Right lobe of liver (tissue), 6 donors: ENCODE data around the gene IGFBP2. TPM values are rescaled to one million over a fixed set of nuclear protein-coding genes. Genes with fewer than 3 reads are reported as not detected.
A peak's percentile ranks its signal among the peaks of the same experiment; 100 is the strongest.
"Not testable (repeated sequence)": the region's sequence is repeated elsewhere in the genome, so short reads cannot be mapped to it uniquely, and the experiment has no call there.

Source experiments
- ATAC-seq, 4 donors: fragments of 200-7000 bp; cut with Tn5 transposase; one replicate each; pipeline ENCODE4 v1.9.1; 2020; ENCODE audit warnings: mild to moderate bottlenecking in 4 of 4, moderate library complexity in 4 of 4
- DNase-seq, 3 donors: peaks; one replicate each; pipeline ENCODE4 v3.0.0-alpha.2; 2020
- H3K27ac ChIP-seq, 3 donors: fragments of 200-600 bp; one replicate each; pipeline ENCODE4 v1.8.0; 2022
- H3K27me3 ChIP-seq, 2 donors: fragments of 200-600 bp; one replicate each; pipeline ENCODE4 v1.8.0; 2022
- H3K36me3 ChIP-seq, 4 donors: fragments of 200-600 bp; sonication (generic) in 1 of 4; one replicate each; pipeline versions ENCODE4 v1.5.1 to v1.8.0; 2017 to 2022; ENCODE audit warnings: control low read depth in 1 of 4
- H3K4me1 ChIP-seq, 4 donors: fragments of 200-600 bp; sonication (generic) in 1 of 4; one replicate each; pipeline versions ENCODE4 v1.5.1 to v1.8.0; 2017 to 2022; ENCODE audit warnings: control low read depth in 1 of 4
- H3K4me3 ChIP-seq, 3 donors: fragments of 200-600 bp; one replicate each; pipeline ENCODE4 v1.8.0; 2022
- H3K9me3 ChIP-seq, 4 donors: fragments of 200-600 bp; sonication (generic) in 1 of 4; one replicate each; pipeline versions ENCODE4 v1.5.1 to v1.8.0; 2017 to 2022; ENCODE audit warnings: control low read depth in 1 of 4
- CTCF ChIP-seq, 4 donors: fragments of 200-600 bp in 3 of 4; fragments of 450-650 bp in 1 of 4; IDR thresholded peaks; one replicate each; pipeline versions ENCODE4 v1.5.1 to v1.8.0; 2016 to 2022; ENCODE audit warnings: antibody characterized with exemption in 4 of 4, mild to moderate bottlenecking in 2 of 4
- POLR2A ChIP-seq: fragments of 450-650 bp; IDR thresholded peaks from one replicate; pipeline ENCODE4 v1.6.1; 2017; ENCODE audit warnings: antibody characterized with exemption, mild to moderate bottlenecking
- WGBS: methylation state at CpG from one replicate; pipeline ENCODE4 v1.1.6; 2018; ENCODE audit warnings: low coverage, low lambda C conversion rate; ENCODE audit not compliant: insufficient coverage; ENCODE audit errors: missing lambda C conversion rate; 5-methylcytosine and 5-hydroxymethylcytosine counted together
- intact Hi-C, 2 donors: fragments of 100-400 bp; cut with DNase I; formaldehyde crosslinking; loops; one replicate each; pipeline versions ENCODE4 v1.11.2 to v1.14.1; 2022
- total RNA-seq, 6 experiments: library from RNA; depleted of rRNA in 2 of 6; stranded (reverse); fragments of >200 nt in 2 of 6; fragmentation: NEBNext Ultra II Directional in 3 of 6; extraction: Animal tissue kit (Norgen Biotek cat#: 25700) in 3 of 6; gene quantifications; one replicate each; pipeline versions ENCODE4 v1.1.0 to v1.2.4, GENCODE V29; 2016 to 2023
- donor health status: DM: no; HTN: yes; CAD: no.
- donor health status: DM: no; HTN: no; CAD: no.
- donor health status: DM: no; HTN: no; CAD: no.
- donor health status: DM: no; HTN: yes; CAD: no.
- donor health status: DM: no; HTN: yes; CAD: no.

Gene IGFBP2
- total RNA-seq, 6 experiments from 2014 or later: 276 to 1,091 (median 406) TPM

DNA sequence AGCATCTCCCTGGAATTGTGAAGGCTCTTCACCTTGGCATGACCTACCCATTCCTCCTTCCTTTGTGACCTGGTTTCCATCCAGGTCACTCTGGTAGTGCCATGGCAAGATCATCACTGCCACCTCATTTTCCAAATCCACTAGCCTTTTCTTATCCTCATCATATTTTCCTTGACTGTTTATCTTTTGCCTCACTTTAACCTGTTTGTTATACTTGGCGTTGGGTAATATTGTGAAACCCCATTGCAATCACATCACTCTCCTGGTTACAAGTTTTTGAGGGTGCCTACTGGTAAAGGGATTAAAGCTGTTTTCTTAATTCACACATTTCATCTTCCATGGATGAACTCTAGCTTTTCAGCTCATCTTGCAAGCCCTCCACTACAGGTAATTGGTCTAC, 39.1 kb upstream of the IGFBP2 start:
- ATAC-seq: peak; percentile 67 to 84 (median 75)
- DNase-seq: no peak
- Histone ChIP-seq H3K27me3 (no peaks in the 10 kb centered on the region), H3K4me3 (no peak overlapping the region), H3K4me1 (peaks cover 0 to 33% (median 2%) of the 10 kb centered on the region in 4 donors), H3K27ac (peak overlapping the region; percentile 20 to 74 (median 62)), H3K36me3 (no peaks in the 10 kb centered on the region), H3K9me3 (no peaks in the 10 kb centered on the region)
- WGBS: 25% methylated on average over 1 of the region's 1 CpG
- no peak for TF ChIP-seq POLR2A
- no peak for TF ChIP-seq CTCF (IDR thresholded peaks at IDR 0.05)
- intact Hi-C loops: no loop called here

DNA sequence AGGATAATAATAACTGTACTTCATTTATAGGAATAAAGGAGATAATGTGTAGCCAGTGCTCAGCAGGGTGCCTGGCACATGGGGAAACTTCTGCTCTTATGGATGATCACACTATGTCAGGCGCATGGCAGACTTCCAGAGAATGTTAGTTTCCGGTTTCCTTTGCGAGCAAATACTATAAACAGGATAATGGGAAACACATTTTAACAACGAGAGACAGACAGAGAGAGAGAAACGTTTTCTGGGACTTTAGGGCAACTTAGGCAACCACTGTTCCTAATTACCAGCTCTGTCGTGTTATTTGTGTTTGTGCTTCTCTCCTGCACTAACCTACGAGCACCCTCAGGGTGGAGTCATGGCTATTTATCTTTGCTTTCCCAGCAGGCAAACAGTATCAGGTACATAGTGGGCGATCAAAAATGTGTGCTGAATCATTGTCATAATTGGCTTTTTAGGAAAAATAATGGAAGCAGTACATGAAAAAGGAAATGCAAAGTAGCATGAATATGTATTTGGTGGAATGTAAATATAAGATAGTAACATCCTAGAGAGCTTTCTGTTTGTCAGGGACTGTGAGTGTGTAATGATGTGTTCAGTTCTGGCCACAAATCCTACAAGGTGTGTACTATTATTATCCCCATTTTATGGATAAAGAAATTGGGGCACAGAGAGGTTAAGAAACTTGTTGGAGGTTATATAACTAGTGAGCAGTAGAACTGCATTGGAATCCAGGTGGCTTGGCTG, 36.8 kb upstream of the IGFBP2 start:
- Histone ChIP-seq H3K27ac (peak overlapping the region; percentile 2 to 42 (median 14)), H3K4me3 (no peak overlapping the region), H3K9me3 (no peaks in the 10 kb centered on the region), H3K4me1 (peaks cover 0 to 33% (median 2%) of the 10 kb centered on the region in 4 donors), H3K36me3 (no peaks in the 10 kb centered on the region), H3K27me3 (no peaks in the 10 kb centered on the region)
- 29% methylated on average over 8 of the region's 8 CpGs for WGBS
- intact Hi-C loops: no loop called here
- TF ChIP-seq POLR2A (no peak), CTCF (IDR thresholded peaks at IDR 0.05) (no peak)
- ATAC-seq: peak; percentile 27 to 65 (median 51)
- no peak for DNase-seq

- no peak overlapping the region for H3K4me3 ChIP-seq
- intact Hi-C loops: no loop called here
- H3K9me3 ChIP-seq: no peaks in the 10 kb centered on the region
- H3K27me3 ChIP-seq: no peaks in the 10 kb centered on the region
- peak overlapping the region in 2 of 3 donors; percentile 14 to 42 for H3K27ac ChIP-seq
- no peak for DNase-seq
- ATAC-seq: no peak
- TF ChIP-seq CTCF (IDR thresholded peaks at IDR 0.05): no peak
- TF ChIP-seq POLR2A: no peak
- peaks cover 0 to 33% (median 2%) of the 10 kb centered on the region in 4 donors for H3K4me1 ChIP-seq
- no peaks in the 10 kb centered on the region for H3K36me3 ChIP-seq
- 59% methylated on average over 5 of the region's 5 CpGs for WGBS
These were observed 36.2 kb upstream of the IGFBP2 start for GRCh38 chr2:216596980-216597509.

GRCh38 chr2:216597825-216598224, 35.4 kb upstream of the IGFBP2 start:
- intact Hi-C loops, H3K27ac ChIP-seq, H3K9me3 ChIP-seq, DNase-seq, H3K36me3 ChIP-seq, H3K27me3 ChIP-seq, H3K4me3 ChIP-seq: not testable (repeated sequence)
- ATAC-seq: peak in 3 of 4 donors; percentile 33 to 38 (median 35)
- 62% methylated on average over 7 of the region's 7 CpGs for WGBS
- peaks cover 0 to 33% (median 2%) of the 10 kb centered on the region in 4 donors for H3K4me1 ChIP-seq

DNA sequence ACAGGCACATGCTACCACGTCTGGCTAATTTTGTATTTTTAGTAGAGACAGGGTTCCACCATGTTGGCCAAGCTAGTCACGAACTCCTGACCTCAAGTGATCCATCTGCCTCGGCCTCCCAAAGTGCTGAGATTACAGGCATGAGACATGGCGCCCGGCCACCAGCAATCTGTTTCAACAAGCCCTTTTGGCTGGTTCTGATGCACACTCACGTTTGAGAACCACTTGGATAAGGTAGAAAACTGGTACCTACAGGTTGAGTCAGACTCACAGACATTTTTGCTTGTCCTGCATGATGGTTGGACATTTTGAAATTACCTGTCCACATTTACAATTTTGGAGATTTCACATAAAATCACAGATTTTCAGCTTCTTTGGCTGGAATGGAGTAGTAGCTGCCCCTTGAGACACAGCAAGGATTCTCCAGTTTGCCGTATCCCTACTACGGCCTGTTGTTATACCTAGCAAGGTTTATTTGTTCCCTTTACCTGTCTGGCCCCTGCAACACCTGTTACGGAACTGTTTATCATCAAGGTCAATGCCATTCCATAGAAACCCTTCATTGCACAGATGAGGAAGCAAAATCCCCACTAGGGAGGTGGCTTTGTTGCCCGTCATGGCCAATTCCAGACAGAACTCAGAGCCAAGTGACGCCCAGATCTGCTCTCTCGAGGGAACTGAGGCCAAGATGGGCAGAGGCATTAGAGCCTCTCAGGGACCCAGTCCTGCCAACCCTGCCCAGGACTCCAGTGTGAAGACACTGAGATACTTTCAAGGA, 31.4 kb upstream of the IGFBP2 start:
- TF ChIP-seq POLR2A (no peak), CTCF (IDR thresholded peaks at IDR 0.05) (no peak)
- H3K36me3 ChIP-seq: no peaks in the 10 kb centered on the region
- no peaks in the 10 kb centered on the region for H3K27me3 ChIP-seq
- intact Hi-C loops: no loop called here
- H3K9me3 ChIP-seq: no peaks in the 10 kb centered on the region
- no peak overlapping the region for H3K27ac ChIP-seq
- WGBS: 88% methylated on average over 12 of the region's 12 CpGs
- H3K4me3 ChIP-seq: no peak overlapping the region
- no peak for ATAC-seq
- peaks cover 0 to 14% (median 0%) of the 10 kb centered on the region in 4 donors for H3K4me1 ChIP-seq
- no peak for DNase-seq
